ENCODE results near the gene NTM.

DNA sequence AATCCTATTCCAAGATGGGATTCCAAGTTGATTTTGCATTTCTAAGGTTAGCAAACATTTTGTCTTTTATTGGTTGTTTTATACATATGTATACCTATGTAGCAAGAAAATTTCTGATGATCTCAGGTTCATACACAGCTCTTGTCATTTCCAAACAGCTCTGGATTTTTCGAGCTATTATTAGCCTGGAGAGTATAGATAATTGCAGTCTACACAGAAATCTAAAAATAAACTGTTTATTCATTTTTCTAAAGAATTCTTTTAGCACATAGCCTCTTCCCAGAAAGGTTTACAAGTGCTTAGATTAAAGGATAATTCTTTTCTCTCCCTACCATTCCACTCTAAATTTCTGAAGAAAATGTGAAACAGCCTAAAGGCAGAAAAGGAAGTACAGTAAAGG is 705.0 kb downstream of the NTM start:
- TF ChIP-seq, protein P1, sequence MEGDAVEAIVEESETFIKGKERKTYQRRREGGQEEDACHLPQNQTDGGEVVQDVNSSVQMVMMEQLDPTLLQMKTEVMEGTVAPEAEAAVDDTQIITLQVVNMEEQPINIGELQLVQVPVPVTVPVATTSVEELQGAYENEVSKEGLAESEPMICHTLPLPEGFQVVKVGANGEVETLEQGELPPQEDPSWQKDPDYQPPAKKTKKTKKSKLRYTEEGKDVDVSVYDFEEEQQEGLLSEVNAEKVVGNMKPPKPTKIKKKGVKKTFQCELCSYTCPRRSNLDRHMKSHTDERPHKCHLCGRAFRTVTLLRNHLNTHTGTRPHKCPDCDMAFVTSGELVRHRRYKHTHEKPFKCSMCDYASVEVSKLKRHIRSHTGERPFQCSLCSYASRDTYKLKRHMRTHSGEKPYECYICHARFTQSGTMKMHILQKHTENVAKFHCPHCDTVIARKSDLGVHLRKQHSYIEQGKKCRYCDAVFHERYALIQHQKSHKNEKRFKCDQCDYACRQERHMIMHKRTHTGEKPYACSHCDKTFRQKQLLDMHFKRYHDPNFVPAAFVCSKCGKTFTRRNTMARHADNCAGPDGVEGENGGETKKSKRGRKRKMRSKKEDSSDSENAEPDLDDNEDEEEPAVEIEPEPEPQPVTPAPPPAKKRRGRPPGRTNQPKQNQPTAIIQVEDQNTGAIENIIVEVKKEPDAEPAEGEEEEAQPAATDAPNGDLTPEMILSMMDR (conservative IDR thresholded peaks at IDR 0.05; ENCODE audit: low read depth, low read length), result no peak
- TF ChIP-seq EZH2 (IDR thresholded peaks at IDR 0.05; ENCODE audit: borderline replicate concordance, low read depth, low read length, poor library complexity, severe bottlenecking), result no peak
